HEK293 (cell line): ENCODE data around the gene PPM1N.

Source experiments
- BCL11A ChIP-seq: fragments of 450-650 bp; formaldehyde crosslinking; IDR thresholded peaks from 2 replicates; pipeline ENCODE4 v1.5.1; 2016; ENCODE audit warnings: low read depth, missing biosample characterization, missing genetic modification characterization
- GLIS1 ChIP-seq: fragments of 450-650 bp; formaldehyde crosslinking; IDR thresholded peaks from 2 replicates; pipeline ENCODE4 v1.5.1; 2016; ENCODE audit warnings: missing biosample characterization, missing genetic modification characterization
- GLIS2 ChIP-seq: fragments of 450-650 bp; formaldehyde crosslinking; IDR thresholded peaks from 2 replicates; pipeline ENCODE4 v1.5.1; 2016; ENCODE audit warnings: missing biosample characterization, missing genetic modification characterization
- HOXC10 ChIP-seq: sonication (generic); formaldehyde crosslinking; IDR thresholded peaks from 2 replicates; pipeline ENCODE4 v1.8.1; 2023; ENCODE audit warnings: mild to moderate bottlenecking, missing genetic modification reagents
- KLF1 ChIP-seq: fragments of 450-650 bp; formaldehyde crosslinking; IDR thresholded peaks from 2 replicates; pipeline ENCODE4 v1.5.1; 2016; ENCODE audit warnings: missing biosample characterization, missing genetic modification characterization
- KLF16 ChIP-seq: fragments of 450-650 bp; formaldehyde crosslinking; IDR thresholded peaks from 2 replicates; pipeline ENCODE4 v1.5.1; 2017; ENCODE audit warnings: missing biosample characterization, missing genetic modification characterization
- KLF8 ChIP-seq: fragments of 450-650 bp; formaldehyde crosslinking; IDR thresholded peaks from 2 replicates; pipeline ENCODE4 v1.5.1; 2016; ENCODE audit warnings: missing biosample characterization, missing genetic modification characterization
- MZF1 ChIP-seq: fragments of 450-650 bp; formaldehyde crosslinking; IDR thresholded peaks from 2 replicates; pipeline ENCODE4 v1.5.1; 2017; ENCODE audit warnings: missing biosample characterization, missing genetic modification characterization, borderline replicate concordance
- ZBTB17 ChIP-seq: fragments of 450-650 bp; formaldehyde crosslinking; IDR thresholded peaks from 2 replicates; pipeline ENCODE4 v1.5.1; 2016; ENCODE audit warnings: missing biosample characterization, missing genetic modification characterization
- ZBTB20 ChIP-seq: fragments of 450-650 bp; formaldehyde crosslinking; IDR thresholded peaks from 2 replicates; pipeline ENCODE4 v1.5.1; 2016; ENCODE audit warnings: missing biosample characterization, missing genetic modification characterization
- ZBTB48 ChIP-seq: fragments of 450-650 bp; formaldehyde crosslinking; IDR thresholded peaks from 2 replicates; pipeline ENCODE4 v1.5.1; 2016; ENCODE audit warnings: missing biosample characterization, missing genetic modification characterization
- ZFHX2 ChIP-seq: fragments of 450-650 bp; formaldehyde crosslinking; conservative IDR thresholded peaks from 2 replicates; pipeline ENCODE4 v1.5.1; 2016; ENCODE audit warnings: missing biosample characterization, missing genetic modification characterization
- ZIC2 ChIP-seq: fragments of 450-650 bp; formaldehyde crosslinking; IDR thresholded peaks from 2 replicates; pipeline ENCODE4 v1.5.1; 2016; ENCODE audit warnings: missing biosample characterization, missing genetic modification characterization
- ZNF324 ChIP-seq: fragments of 450-650 bp; formaldehyde crosslinking; IDR thresholded peaks from 2 replicates; pipeline ENCODE4 v1.5.1; 2016; ENCODE audit warnings: missing biosample characterization, missing genetic modification characterization
- ZNF335 ChIP-seq: fragments of 450-650 bp; formaldehyde crosslinking; conservative IDR thresholded peaks from 2 replicates; pipeline ENCODE4 v1.5.1; 2016; ENCODE audit warnings: missing biosample characterization, missing genetic modification characterization
- ZNF341 ChIP-seq: fragments of 450-650 bp; formaldehyde crosslinking; IDR thresholded peaks from 2 replicates; pipeline ENCODE4; 2016; ENCODE audit warnings: low read depth, missing biosample characterization, missing genetic modification characterization
- ZNF549 ChIP-seq: fragments of 450-650 bp; IDR thresholded peaks from 2 replicates; pipeline ENCODE4 v1.5.1; 2018; ENCODE audit warnings: missing biosample characterization, missing genetic modification characterization, mild to moderate bottlenecking, inconsistent platforms, moderate library complexity
- ZNF600 ChIP-seq: fragments of 450-650 bp; formaldehyde crosslinking; IDR thresholded peaks from 2 replicates; pipeline ENCODE4 v1.5.1; 2016; ENCODE audit warnings: missing biosample characterization, missing genetic modification characterization
- ZNF664 ChIP-seq: fragments of 450-650 bp; formaldehyde crosslinking; IDR thresholded peaks from 2 replicates; pipeline ENCODE4 v1.5.1; 2016; ENCODE audit warnings: missing biosample characterization, missing genetic modification characterization
- TF ChIP-seq, protein P1 (sequence below): fragments of 450-650 bp; formaldehyde crosslinking; optimal IDR thresholded peaks from 2 replicates; pipeline ENCODE3; 2016; ENCODE audit warnings: missing biosample characterization, mild to moderate bottlenecking, missing genetic modification characterization
- TF ChIP-seq, protein P2 (sequence below): fragments of 450-650 bp; formaldehyde crosslinking; IDR thresholded peaks from 2 replicates; pipeline ENCODE4 v1.5.1; 2016; ENCODE audit warnings: missing biosample characterization, missing genetic modification characterization
- TF ChIP-seq, protein P3 (sequence below): fragments of 450-650 bp; formaldehyde crosslinking; IDR thresholded peaks from 2 replicates; pipeline ENCODE4 v1.5.1; 2016; ENCODE audit warnings: missing biosample characterization, missing genetic modification characterization
- TF ChIP-seq, protein P4 (sequence below): fragments of 450-650 bp; formaldehyde crosslinking; IDR thresholded peaks from 2 replicates; pipeline ENCODE4 v1.5.1; 2016; ENCODE audit warnings: missing biosample characterization, missing genetic modification characterization
- TF ChIP-seq, protein P5 (sequence below): fragments of 450-650 bp; formaldehyde crosslinking; IDR thresholded peaks from 2 replicates; pipeline ENCODE4 v1.5.1; 2017; ENCODE audit warnings: missing biosample characterization, missing genetic modification characterization
- TF ChIP-seq, protein P6 (sequence below): fragments of 450-650 bp; formaldehyde crosslinking; IDR thresholded peaks from 2 replicates; pipeline ENCODE4 v1.5.1; 2016; ENCODE audit warnings: missing biosample characterization, missing genetic modification characterization

Gene PPM1N

DNA sequence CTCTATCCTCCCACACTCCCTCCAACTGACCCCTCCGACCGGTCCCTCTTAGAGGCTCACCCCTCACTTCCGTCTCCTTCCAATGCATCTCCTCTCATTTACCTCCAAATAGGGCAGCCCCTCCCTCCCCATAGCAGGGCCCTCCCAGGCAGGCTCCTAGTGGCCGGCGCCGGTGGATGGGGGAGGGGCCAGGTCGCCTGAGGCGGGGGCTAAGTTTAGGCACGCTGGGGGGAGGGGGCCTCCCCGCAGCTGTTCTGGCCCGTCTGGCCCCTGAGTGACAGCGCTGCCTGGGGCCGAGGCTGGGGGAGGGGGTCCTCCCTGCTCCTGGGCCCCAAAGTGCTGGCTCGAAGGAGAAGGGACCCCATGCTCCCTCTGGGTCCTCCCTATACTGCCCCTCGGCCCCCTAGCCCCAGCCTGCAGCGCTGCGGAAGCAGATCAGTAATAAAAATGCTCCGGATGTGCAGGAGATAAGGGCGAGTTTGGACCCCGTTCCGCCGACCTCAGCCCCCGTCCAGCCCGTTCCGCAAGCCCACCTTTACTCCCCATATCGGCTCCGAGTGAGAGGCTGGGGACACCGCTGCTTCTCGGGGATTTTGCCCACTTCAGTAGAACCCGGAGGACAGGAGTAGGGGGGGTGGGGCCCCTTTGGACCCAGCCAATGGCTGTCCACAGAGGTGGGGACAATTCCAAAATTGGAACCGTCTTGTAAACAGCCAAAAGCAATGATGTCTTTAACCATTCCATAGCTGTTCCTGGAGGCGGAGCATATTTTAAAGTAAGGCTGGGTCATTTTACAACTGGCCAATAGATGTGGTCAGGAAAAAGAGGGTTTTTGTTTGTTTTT, 5.4 kb upstream of the PPM1N start (continued):
- TF ChIP-seq BCL11A (tag by site-specific recombination) = 0 out of 2 replicates have a peak, but pooled peaks have one; percentile 39
- TF ChIP-seq KLF16 (tag by site-specific recombination) = peak; percentile 54; the same call in 1 of the 2 replicates
- 0 out of 2 replicates have a peak, but pooled peaks have one; percentile 14 for TF ChIP-seq KLF8 (tag by site-specific recombination)
- no peak for TF ChIP-seq ZNF549
- peak; percentile 73; the same call in 1 of the 2 replicates for TF ChIP-seq GLIS1 (tag by site-specific recombination)
- no peak for TF ChIP-seq ZNF664 (tag by site-specific recombination)
- TF ChIP-seq, protein P1, sequence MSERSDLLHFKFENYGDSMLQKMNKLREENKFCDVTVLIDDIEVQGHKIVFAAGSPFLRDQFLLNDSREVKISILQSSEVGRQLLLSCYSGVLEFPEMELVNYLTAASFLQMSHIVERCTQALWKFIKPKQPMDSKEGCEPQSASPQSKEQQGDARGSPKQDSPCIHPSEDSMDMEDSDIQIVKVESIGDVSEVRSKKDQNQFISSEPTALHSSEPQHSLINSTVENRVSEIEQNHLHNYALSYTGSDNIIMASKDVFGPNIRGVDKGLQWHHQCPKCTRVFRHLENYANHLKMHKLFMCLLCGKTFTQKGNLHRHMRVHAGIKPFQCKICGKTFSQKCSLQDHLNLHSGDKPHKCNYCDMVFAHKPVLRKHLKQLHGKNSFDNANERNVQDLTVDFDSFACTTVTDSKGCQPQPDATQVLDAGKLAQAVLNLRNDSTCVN (tag by site-specific recombination) = peak; percentile 13
- TF ChIP-seq GLIS2 (tag by site-specific recombination) = peak; percentile 91
- 0 out of 2 replicates have a peak, but pooled peaks have one; percentile 18 for TF ChIP-seq ZNF600 (tag by site-specific recombination)
- TF ChIP-seq ZBTB20 (tag by site-specific recombination) = peak; percentile 58; the same call in 1 of the 2 replicates
- TF ChIP-seq, protein P2, sequence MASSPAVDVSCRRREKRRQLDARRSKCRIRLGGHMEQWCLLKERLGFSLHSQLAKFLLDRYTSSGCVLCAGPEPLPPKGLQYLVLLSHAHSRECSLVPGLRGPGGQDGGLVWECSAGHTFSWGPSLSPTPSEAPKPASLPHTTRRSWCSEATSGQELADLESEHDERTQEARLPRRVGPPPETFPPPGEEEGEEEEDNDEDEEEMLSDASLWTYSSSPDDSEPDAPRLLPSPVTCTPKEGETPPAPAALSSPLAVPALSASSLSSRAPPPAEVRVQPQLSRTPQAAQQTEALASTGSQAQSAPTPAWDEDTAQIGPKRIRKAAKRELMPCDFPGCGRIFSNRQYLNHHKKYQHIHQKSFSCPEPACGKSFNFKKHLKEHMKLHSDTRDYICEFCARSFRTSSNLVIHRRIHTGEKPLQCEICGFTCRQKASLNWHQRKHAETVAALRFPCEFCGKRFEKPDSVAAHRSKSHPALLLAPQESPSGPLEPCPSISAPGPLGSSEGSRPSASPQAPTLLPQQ (tag by site-specific recombination) = peak; percentile 36; the same call in 1 of the 2 replicates
- TF ChIP-seq ZIC2 (tag by site-specific recombination) = peak; percentile 33; the same call in 1 of the 2 replicates
- peak; percentile 93 for TF ChIP-seq ZBTB48 (tag by site-specific recombination)
- TF ChIP-seq, protein P3, sequence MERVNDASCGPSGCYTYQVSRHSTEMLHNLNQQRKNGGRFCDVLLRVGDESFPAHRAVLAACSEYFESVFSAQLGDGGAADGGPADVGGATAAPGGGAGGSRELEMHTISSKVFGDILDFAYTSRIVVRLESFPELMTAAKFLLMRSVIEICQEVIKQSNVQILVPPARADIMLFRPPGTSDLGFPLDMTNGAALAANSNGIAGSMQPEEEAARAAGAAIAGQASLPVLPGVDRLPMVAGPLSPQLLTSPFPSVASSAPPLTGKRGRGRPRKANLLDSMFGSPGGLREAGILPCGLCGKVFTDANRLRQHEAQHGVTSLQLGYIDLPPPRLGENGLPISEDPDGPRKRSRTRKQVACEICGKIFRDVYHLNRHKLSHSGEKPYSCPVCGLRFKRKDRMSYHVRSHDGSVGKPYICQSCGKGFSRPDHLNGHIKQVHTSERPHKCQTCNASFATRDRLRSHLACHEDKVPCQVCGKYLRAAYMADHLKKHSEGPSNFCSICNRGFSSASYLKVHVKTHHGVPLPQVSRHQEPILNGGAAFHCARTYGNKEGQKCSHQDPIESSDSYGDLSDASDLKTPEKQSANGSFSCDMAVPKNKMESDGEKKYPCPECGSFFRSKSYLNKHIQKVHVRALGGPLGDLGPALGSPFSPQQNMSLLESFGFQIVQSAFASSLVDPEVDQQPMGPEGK = peak; percentile 73; the same call in 1 of the 2 replicates
- TF ChIP-seq, protein P4, sequence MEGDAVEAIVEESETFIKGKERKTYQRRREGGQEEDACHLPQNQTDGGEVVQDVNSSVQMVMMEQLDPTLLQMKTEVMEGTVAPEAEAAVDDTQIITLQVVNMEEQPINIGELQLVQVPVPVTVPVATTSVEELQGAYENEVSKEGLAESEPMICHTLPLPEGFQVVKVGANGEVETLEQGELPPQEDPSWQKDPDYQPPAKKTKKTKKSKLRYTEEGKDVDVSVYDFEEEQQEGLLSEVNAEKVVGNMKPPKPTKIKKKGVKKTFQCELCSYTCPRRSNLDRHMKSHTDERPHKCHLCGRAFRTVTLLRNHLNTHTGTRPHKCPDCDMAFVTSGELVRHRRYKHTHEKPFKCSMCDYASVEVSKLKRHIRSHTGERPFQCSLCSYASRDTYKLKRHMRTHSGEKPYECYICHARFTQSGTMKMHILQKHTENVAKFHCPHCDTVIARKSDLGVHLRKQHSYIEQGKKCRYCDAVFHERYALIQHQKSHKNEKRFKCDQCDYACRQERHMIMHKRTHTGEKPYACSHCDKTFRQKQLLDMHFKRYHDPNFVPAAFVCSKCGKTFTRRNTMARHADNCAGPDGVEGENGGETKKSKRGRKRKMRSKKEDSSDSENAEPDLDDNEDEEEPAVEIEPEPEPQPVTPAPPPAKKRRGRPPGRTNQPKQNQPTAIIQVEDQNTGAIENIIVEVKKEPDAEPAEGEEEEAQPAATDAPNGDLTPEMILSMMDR (tag by site-specific recombination) = peak; percentile 46; the same call in 1 of the 2 replicates
- peak; percentile 88 for TF ChIP-seq ZNF341 (tag by site-specific recombination)
- peak; percentile 35; the same call in 1 of the 2 replicates for TF ChIP-seq MZF1 (tag by site-specific recombination)
- no peak for TF ChIP-seq ZNF324 (tag by site-specific recombination)
- peak; percentile 27; the same call in 1 of the 2 replicates for TF ChIP-seq ZFHX2
- TF ChIP-seq, protein P5, sequence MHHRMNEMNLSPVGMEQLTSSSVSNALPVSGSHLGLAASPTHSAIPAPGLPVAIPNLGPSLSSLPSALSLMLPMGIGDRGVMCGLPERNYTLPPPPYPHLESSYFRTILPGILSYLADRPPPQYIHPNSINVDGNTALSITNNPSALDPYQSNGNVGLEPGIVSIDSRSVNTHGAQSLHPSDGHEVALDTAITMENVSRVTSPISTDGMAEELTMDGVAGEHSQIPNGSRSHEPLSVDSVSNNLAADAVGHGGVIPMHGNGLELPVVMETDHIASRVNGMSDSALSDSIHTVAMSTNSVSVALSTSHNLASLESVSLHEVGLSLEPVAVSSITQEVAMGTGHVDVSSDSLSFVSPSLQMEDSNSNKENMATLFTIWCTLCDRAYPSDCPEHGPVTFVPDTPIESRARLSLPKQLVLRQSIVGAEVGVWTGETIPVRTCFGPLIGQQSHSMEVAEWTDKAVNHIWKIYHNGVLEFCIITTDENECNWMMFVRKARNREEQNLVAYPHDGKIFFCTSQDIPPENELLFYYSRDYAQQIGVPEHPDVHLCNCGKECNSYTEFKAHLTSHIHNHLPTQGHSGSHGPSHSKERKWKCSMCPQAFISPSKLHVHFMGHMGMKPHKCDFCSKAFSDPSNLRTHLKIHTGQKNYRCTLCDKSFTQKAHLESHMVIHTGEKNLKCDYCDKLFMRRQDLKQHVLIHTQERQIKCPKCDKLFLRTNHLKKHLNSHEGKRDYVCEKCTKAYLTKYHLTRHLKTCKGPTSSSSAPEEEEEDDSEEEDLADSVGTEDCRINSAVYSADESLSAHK = no peak
- 0 out of 2 replicates have a peak, but pooled peaks have one; percentile 12 for TF ChIP-seq KLF1 (tag by site-specific recombination)
- TF ChIP-seq, protein P6, sequence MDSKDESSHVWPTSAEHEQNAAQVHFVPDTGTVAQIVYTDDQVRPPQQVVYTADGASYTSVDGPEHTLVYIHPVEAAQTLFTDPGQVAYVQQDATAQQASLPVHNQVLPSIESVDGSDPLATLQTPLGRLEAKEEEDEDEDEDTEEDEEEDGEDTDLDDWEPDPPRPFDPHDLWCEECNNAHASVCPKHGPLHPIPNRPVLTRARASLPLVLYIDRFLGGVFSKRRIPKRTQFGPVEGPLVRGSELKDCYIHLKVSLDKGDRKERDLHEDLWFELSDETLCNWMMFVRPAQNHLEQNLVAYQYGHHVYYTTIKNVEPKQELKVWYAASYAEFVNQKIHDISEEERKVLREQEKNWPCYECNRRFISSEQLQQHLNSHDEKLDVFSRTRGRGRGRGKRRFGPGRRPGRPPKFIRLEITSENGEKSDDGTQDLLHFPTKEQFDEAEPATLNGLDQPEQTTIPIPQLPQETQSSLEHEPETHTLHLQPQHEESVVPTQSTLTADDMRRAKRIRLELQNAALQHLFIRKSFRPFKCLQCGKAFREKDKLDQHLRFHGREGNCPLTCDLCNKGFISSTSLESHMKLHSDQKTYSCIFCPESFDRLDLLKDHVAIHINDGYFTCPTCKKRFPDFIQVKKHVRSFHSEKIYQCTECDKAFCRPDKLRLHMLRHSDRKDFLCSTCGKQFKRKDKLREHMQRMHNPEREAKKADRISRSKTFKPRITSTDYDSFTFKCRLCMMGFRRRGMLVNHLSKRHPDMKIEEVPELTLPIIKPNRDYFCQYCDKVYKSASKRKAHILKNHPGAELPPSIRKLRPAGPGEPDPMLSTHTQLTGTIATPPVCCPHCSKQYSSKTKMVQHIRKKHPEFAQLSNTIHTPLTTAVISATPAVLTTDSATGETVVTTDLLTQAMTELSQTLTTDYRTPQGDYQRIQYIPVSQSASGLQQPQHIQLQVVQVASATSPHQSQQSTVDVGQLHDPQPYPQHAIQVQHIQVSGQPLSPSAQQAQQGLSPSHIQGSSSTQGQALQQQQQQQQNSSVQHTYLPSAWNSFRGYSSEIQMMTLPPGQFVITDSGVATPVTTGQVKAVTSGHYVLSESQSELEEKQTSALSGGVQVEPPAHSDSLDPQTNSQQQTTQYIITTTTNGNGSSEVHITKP = peak; percentile 97
- TF ChIP-seq HOXC10 (CRISPR knock-in tag) = 0 out of 2 replicates have a peak, but pooled peaks have one; percentile 58
- TF ChIP-seq ZBTB17 (tag by site-specific recombination) = peak; percentile 54; the same call in 1 of the 2 replicates
- TF ChIP-seq ZNF335 = peak; percentile 92
